AG09309 (cell line): ENCODE measurements around the gene PERM1.
"Not testable (repeated sequence)": the region's sequence is repeated elsewhere in the genome, so short reads cannot be mapped to it uniquely, and the experiment has no call there.

Source experiments
- DNase-seq: peaks from one replicate; pipeline ENCODE4 v3.0.0-alpha.2; 2010; ENCODE audit warnings: low read depth
- H3K4me3 ChIP-seq: 2 replicates; pipeline ENCODE4 v1.5.1; 2011; ENCODE audit warnings: mild to moderate bottlenecking, low read depth, low read length, moderate library complexity; ENCODE audit not compliant: control insufficient read depth
- CTCF ChIP-seq: IDR thresholded peaks from 2 replicates; pipeline ENCODE4 v1.5.1; 2011; ENCODE audit warnings: mild to moderate bottlenecking, low read depth, low read length, inconsistent platforms; ENCODE audit not compliant: insufficient read depth, control insufficient read depth; ENCODE audit errors: missing control alignments

PERM1 gene, protein sequence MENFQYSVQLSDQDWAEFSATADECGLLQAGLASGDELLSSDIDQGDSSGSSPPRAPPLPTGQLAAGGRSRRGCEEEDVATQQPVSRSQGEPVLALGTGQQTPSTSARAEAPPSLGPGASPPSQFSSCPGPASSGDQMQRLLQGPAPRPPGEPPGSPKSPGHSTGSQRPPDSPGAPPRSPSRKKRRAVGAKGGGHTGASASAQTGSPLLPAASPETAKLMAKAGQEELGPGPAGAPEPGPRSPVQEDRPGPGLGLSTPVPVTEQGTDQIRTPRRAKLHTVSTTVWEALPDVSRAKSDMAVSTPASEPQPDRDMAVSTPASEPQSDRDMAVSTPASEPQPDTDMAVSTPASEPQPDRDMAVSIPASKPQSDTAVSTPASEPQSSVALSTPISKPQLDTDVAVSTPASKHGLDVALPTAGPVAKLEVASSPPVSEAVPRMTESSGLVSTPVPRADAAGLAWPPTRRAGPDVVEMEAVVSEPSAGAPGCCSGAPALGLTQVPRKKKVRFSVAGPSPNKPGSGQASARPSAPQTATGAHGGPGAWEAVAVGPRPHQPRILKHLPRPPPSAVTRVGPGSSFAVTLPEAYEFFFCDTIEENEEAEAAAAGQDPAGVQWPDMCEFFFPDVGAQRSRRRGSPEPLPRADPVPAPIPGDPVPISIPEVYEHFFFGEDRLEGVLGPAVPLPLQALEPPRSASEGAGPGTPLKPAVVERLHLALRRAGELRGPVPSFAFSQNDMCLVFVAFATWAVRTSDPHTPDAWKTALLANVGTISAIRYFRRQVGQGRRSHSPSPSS

GRCh38 chr1:981955-982558, at the start of gene PERM1:
Gene PERM1, minus strand, starts transcription at chr1:982093. Its CDS starts 1,064 bp downstream, at chr1:981029.
- no peak for TF ChIP-seq CTCF
- no peak within 1 kb of the TSS for H3K4me3 ChIP-seq
- no peak for DNase-seq

GRCh38 chr1:1030867-1031658, 49.2 kb upstream of the PERM1 start:
- H3K4me3 ChIP-seq, DNase-seq: not testable (repeated sequence)

- no peak for TF ChIP-seq CTCF
- H3K4me3 ChIP-seq = no peak overlapping the region
- no peak for DNase-seq
Observed at GRCh38 chr1:1027791-1028190, 45.9 kb upstream of the PERM1 start.

DNA sequence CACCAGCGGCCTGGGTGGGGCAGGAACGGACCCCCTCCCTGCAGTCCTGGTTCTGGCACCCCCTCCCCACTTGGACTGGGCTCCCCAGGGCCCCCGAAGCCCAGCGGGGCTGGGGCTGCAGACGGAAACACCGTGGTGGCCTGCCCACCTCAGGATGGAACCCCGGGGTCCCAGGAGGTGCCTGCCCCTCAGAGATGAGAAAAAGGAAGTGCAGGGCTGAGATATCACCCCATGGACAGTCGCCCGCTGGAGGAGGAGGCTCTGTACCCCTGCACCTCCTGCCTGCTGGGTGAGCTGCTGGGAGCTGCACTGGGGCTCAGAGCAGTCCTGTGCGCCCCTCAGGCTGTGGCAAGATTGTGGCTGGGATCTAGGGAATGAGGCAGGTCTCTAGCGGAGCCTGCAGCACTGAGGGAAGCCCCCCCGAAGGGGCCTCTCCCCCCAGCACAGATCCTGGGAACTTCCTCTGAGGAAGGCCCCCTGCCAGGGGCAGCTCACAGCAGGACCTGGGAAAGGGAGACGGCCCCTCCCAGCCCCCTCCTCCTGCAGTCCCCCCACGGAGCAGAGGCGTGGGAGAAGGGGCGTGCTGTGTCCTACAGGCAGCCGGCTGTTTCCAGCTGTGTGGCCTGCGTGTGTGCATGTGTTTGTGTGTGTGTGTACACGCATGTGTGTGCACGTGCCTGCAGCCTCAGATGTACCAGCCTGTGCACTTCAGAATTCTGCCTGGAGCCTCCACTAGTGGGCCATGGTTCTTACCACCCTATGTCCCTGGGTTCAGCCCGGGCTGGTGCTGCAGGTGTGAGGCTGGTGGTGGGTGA, 44.9 kb upstream of the PERM1 start:
- DNase-seq = no peak
- no peak for TF ChIP-seq CTCF
- no peak overlapping the region for H3K4me3 ChIP-seq

DNA sequence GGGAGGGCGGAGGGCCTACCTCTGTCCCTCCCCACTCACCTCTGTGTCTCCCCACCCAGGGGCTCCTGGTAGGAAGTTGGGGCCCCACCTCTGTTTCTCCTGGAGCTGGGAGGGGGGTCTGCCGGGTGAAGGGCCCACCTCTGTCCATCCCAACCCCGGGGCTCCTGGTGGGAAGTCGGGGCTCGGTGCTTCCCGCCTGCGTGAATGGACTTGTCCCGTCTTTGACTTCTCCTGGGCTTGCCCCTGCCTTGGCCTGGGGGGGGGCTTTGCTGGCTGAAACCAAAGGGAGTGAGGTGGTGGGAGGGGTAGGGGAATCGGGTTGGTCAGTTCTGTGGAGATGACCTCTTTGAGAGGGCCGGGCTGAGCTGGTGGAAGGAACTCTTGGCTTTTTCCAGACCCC, 43.8 kb upstream of the PERM1 start:
- no peak for DNase-seq
- TF ChIP-seq CTCF = no peak
- no peak overlapping the region for H3K4me3 ChIP-seq

GRCh38 chr1:1024771-1025699, 43.1 kb upstream of the PERM1 start:
- no peak overlapping the region for H3K4me3 ChIP-seq
- no peak for DNase-seq
- TF ChIP-seq CTCF = no peak
